GM23338 (cell line): ENCODE results near the gene SSNA1.

Source experiments
- EZH2 ChIP-seq: fragments of 200-600 bp; sonication (generic); IDR thresholded peaks from one replicate; pipeline ENCODE4 v1.8.0; 2017; ENCODE audit warnings: antibody characterized with exemption, mild to moderate bottlenecking, low read depth; ENCODE audit not compliant: unreplicated experiment
- STAT1 ChIP-seq: IDR thresholded peaks from one replicate; pipeline ENCODE4 v1.6.1; 2016; ENCODE audit warnings: antibody characterized with exemption; ENCODE audit not compliant: unreplicated experiment
- TF ChIP-seq, protein P1 (sequence below), 2 experiments: fragments of 200-600 bp in 1 of 2; sonication (generic) in 1 of 2; conservative IDR thresholded peaks; 2 replicates each; pipeline versions ENCODE4 v1.5.1 to v1.6.1; 2016 to 2017; ENCODE audit warnings: antibody characterized with exemption in 2 of 2, low read depth in 2 of 2, mild to moderate bottlenecking in 2 of 2, moderate library complexity in 1 of 2
- TF ChIP-seq, protein P2 (sequence below): IDR thresholded peaks from one replicate; pipeline ENCODE4 v1.6.1; 2018; ENCODE audit warnings: antibody characterized with exemption; ENCODE audit not compliant: unreplicated experiment

DNA sequence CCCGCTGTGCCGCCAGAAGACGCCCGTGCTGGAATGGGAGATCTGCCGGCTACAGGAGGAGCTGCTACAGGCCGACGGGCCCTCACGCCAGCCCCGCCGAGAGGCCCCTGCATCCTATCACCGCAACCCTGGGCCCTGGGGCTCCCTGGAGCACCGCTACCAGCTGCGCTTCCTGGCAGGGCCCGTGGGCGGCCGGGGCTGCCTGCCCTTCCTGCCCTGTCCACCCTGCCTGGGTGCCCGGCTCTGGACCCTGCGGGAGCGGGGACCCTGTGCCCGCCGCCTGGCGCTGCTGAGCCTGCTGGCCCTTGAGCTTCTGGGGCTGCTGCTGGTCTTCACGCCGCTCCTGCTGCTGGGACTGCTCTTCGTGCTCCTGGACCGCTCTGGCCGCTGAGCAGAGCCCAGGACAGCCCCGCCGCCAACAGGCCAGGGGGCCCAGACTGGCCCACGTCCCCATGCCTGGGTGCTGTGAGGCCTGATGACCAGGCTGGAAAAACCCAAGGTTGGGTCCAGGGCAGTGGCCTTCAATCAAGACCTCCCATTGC, 29.8 kb downstream of the SSNA1 start:
- TF ChIP-seq, protein P1, sequence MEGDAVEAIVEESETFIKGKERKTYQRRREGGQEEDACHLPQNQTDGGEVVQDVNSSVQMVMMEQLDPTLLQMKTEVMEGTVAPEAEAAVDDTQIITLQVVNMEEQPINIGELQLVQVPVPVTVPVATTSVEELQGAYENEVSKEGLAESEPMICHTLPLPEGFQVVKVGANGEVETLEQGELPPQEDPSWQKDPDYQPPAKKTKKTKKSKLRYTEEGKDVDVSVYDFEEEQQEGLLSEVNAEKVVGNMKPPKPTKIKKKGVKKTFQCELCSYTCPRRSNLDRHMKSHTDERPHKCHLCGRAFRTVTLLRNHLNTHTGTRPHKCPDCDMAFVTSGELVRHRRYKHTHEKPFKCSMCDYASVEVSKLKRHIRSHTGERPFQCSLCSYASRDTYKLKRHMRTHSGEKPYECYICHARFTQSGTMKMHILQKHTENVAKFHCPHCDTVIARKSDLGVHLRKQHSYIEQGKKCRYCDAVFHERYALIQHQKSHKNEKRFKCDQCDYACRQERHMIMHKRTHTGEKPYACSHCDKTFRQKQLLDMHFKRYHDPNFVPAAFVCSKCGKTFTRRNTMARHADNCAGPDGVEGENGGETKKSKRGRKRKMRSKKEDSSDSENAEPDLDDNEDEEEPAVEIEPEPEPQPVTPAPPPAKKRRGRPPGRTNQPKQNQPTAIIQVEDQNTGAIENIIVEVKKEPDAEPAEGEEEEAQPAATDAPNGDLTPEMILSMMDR (conservative IDR thresholded peaks at IDR 0.05; ENCODE audit: low read depth in 2 of 2), result no peak
- TF ChIP-seq STAT1, result no peak
- TF ChIP-seq, protein P2, sequence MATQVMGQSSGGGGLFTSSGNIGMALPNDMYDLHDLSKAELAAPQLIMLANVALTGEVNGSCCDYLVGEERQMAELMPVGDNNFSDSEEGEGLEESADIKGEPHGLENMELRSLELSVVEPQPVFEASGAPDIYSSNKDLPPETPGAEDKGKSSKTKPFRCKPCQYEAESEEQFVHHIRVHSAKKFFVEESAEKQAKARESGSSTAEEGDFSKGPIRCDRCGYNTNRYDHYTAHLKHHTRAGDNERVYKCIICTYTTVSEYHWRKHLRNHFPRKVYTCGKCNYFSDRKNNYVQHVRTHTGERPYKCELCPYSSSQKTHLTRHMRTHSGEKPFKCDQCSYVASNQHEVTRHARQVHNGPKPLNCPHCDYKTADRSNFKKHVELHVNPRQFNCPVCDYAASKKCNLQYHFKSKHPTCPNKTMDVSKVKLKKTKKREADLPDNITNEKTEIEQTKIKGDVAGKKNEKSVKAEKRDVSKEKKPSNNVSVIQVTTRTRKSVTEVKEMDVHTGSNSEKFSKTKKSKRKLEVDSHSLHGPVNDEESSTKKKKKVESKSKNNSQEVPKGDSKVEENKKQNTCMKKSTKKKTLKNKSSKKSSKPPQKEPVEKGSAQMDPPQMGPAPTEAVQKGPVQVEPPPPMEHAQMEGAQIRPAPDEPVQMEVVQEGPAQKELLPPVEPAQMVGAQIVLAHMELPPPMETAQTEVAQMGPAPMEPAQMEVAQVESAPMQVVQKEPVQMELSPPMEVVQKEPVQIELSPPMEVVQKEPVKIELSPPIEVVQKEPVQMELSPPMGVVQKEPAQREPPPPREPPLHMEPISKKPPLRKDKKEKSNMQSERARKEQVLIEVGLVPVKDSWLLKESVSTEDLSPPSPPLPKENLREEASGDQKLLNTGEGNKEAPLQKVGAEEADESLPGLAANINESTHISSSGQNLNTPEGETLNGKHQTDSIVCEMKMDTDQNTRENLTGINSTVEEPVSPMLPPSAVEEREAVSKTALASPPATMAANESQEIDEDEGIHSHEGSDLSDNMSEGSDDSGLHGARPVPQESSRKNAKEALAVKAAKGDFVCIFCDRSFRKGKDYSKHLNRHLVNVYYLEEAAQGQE, result no peak
- no peak for TF ChIP-seq EZH2
